Subcutaneous abdominal adipose tissue (tissue), 5 donors: ENCODE measurements around the gene EFCAB6.

Experiments used
- H3K27ac ChIP-seq: one replicate; pipeline ENCODE4 v1.7.0; 2013; ENCODE audit warnings: low read depth, mild to moderate bottlenecking, inconsistent platforms, low read length, moderate library complexity
- H3K27me3 ChIP-seq, 5 donors: one replicate each; pipeline ENCODE4 v1.7.0; 2013; ENCODE audit warnings: low read length in 5 of 5, inconsistent platforms in 1 of 5; ENCODE audit not compliant: control insufficient read depth in 5 of 5, insufficient read depth in 4 of 5
- H3K36me3 ChIP-seq, 5 donors: one replicate each; pipeline ENCODE4 v1.7.0; 2013; ENCODE audit warnings: low read length in 5 of 5; ENCODE audit not compliant: control insufficient read depth in 5 of 5, insufficient read depth in 5 of 5
- H3K4me1 ChIP-seq, 5 donors: one replicate each; pipeline ENCODE4 v1.7.0; 2013; ENCODE audit warnings: low read length in 5 of 5, mild to moderate bottlenecking in 3 of 5, moderate library complexity in 1 of 5; ENCODE audit not compliant: control insufficient read depth in 5 of 5, insufficient read depth in 5 of 5
- H3K4me3 ChIP-seq, 5 donors: one replicate each; pipeline ENCODE4 v1.7.0; 2013; ENCODE audit warnings: low read length in 5 of 5, low read depth in 1 of 5
- H3K9ac ChIP-seq, 5 donors: one replicate each; pipeline ENCODE4 v1.7.0; 2013; ENCODE audit warnings: low read length in 5 of 5, mild to moderate bottlenecking in 4 of 5, moderate library complexity in 3 of 5
- H3K9me3 ChIP-seq, 5 donors: one replicate each; pipeline ENCODE4 v1.7.0; 2013; ENCODE audit warnings: low read length in 5 of 5; ENCODE audit not compliant: control insufficient read depth in 5 of 5
- donor health status: healthy.
- donor health status: healthy.
- donor health status: healthy.
- donor health status: healthy.
- donor health status: healthy.

The EFCAB6 gene

GRCh38 chr22:43742154-43742950 is 69.8 kb downstream of the EFCAB6 start:
- Histone ChIP-seq H3K27me3 (peaks cover 8 to 20% (median 15%) of the 10 kb centered on the region in 5 donors), H3K27ac (no peak overlapping the region), H3K4me1 (no peaks in the 10 kb centered on the region), H3K9ac (no peak overlapping the region), H3K4me3 (no peak overlapping the region), H3K9me3 (no peaks in the 10 kb centered on the region), H3K36me3 (no peaks in the 10 kb centered on the region)

GRCh38 chr22:43740587-43741270 is 71.4 kb downstream of the EFCAB6 start:
- peaks cover 8 to 22% (median 15%) of the 10 kb centered on the region in 5 donors for H3K27me3 ChIP-seq
- no peaks in the 10 kb centered on the region for H3K9me3 ChIP-seq
- H3K36me3 ChIP-seq = no peaks in the 10 kb centered on the region
- H3K9ac ChIP-seq = no peak overlapping the region
- H3K4me1 ChIP-seq = no peaks in the 10 kb centered on the region
- no peak overlapping the region for H3K27ac ChIP-seq
- no peak overlapping the region for H3K4me3 ChIP-seq

GRCh38 chr22:43739851-43740379 is 72.2 kb downstream of the EFCAB6 start:
- Histone ChIP-seq H3K36me3 (no peaks in the 10 kb centered on the region), H3K27me3 (peaks cover 8 to 22% (median 15%) of the 10 kb centered on the region in 5 donors), H3K4me3 (no peak overlapping the region), H3K9me3 (no peaks in the 10 kb centered on the region), H3K27ac (no peak overlapping the region), H3K4me1 (no peaks in the 10 kb centered on the region), H3K9ac (no peak overlapping the region)

- no peaks in the 10 kb centered on the region for H3K9me3 ChIP-seq
- H3K4me3 ChIP-seq = no peak overlapping the region
- peaks cover 8 to 18% (median 15%) of the 10 kb centered on the region in 5 donors for H3K27me3 ChIP-seq
- H3K9ac ChIP-seq = no peak overlapping the region
- no peak overlapping the region for H3K27ac ChIP-seq
- H3K36me3 ChIP-seq = no peaks in the 10 kb centered on the region
- no peaks in the 10 kb centered on the region for H3K4me1 ChIP-seq
Observed at GRCh38 chr22:43737150-43737828, 74.8 kb downstream of the EFCAB6 start.

GRCh38 chr22:43736651-43737050 is 75.5 kb downstream of the EFCAB6 start:
- Histone ChIP-seq H3K27me3 (peaks cover 8 to 12% (median 11%) of the 10 kb centered on the region in 5 donors), H3K4me1 (no peaks in the 10 kb centered on the region), H3K36me3 (no peaks in the 10 kb centered on the region), H3K4me3 (no peak overlapping the region), H3K9me3 (no peaks in the 10 kb centered on the region), H3K9ac (no peak overlapping the region), H3K27ac (no peak overlapping the region)

- Histone ChIP-seq H3K36me3 (no peaks in the 10 kb centered on the region), H3K9ac (no peak overlapping the region), H3K9me3 (no peaks in the 10 kb centered on the region), H3K27ac (no peak overlapping the region), H3K4me1 (no peaks in the 10 kb centered on the region), H3K27me3 (peaks cover 0 to 3% (median 0%) of the 10 kb centered on the region in 5 donors), H3K4me3 (no peak overlapping the region)
Observed at GRCh38 chr22:43734370-43735150, 77.5 kb downstream of the EFCAB6 start.

GRCh38 chr22:43733138-43733537 is 79.0 kb downstream of the EFCAB6 start:
- Histone ChIP-seq H3K27ac (no peak overlapping the region), H3K9ac (no peak overlapping the region), H3K36me3 (no peaks in the 10 kb centered on the region), H3K4me1 (no peaks in the 10 kb centered on the region), H3K27me3 (peaks cover 0 to 3% (median 0%) of the 10 kb centered on the region in 5 donors), H3K4me3 (no peak overlapping the region), H3K9me3 (peaks cover 0 to under 1% (median 0%) of the 10 kb centered on the region in 5 donors)

- H3K36me3 ChIP-seq = no peaks in the 10 kb centered on the region
- no peak overlapping the region for H3K27ac ChIP-seq
- peaks cover 0 to 1% (median 0%) of the 10 kb centered on the region in 5 donors for H3K4me1 ChIP-seq
- H3K4me3 ChIP-seq = no peak overlapping the region
- no peak overlapping the region for H3K9ac ChIP-seq
- H3K27me3 ChIP-seq = peaks cover 0 to 3% (median 0%) of the 10 kb centered on the region in 5 donors
- H3K9me3 ChIP-seq = peaks cover 0 to 2% (median 0%) of the 10 kb centered on the region in 5 donors
Observed at GRCh38 chr22:43731988-43732387, 80.1 kb downstream of the EFCAB6 start.

GRCh38 chr22:43726964-43727543 is 85.1 kb downstream of the EFCAB6 start:
- Histone ChIP-seq H3K9me3 (peaks cover 0 to 2% (median 0%) of the 10 kb centered on the region in 5 donors), H3K27me3 (no peaks in the 10 kb centered on the region), H3K36me3 (no peaks in the 10 kb centered on the region), H3K4me1 (peaks cover 5 to 16% (median 11%) of the 10 kb centered on the region in 5 donors), H3K4me3 (no peak overlapping the region), H3K9ac (no peak overlapping the region), H3K27ac (no peak overlapping the region)
